K562 (cell line): ENCODE results near the gene CNOT1. TPM values are rescaled to one million over a fixed set of nuclear protein-coding genes. Genes with fewer than 3 reads are reported as not detected.

ENCODE experiments used
- ATAC-seq: fragments of 200-7000 bp; cut with Tn5 transposase; 3 replicates; pipeline ENCODE4 v1.9.1; 2020; ENCODE audit warnings: moderate library complexity
- BruUV-seq: library from RNA; stranded (reverse); fragments of 400-500 nt; replicated peaks from 2 replicates; lab custom pipeline; 2021; lab: Mats Ljungman, UMichigan
- CTCF ChIA-PET: fragments of 300-600 bp; formaldehyde crosslinking; extraction: SDS; loops from one replicate; lab custom pipeline; 2021; ENCODE audit warnings: low intra/inter-chr PET ratio; lab: Yijun Ruan, JAX
- POLR2A ChIA-PET: fragments of 300-600, 350-650 bp; sonication (Branson Sonifier 250); formaldehyde crosslinking; extraction: SDS; loops from one replicate; lab custom pipeline; 2021; ENCODE audit warnings: antibody characterized with exemption, inconsistent platforms; lab: Yijun Ruan, JAX
- DNase-seq, 4 experiments: peaks; one replicate each; pipeline versions ENCODE4 v3.0.0 to v3.0.0-alpha.2; 2011 to 2018; ENCODE audit warnings: low spot score in 3 of 4, mixed read lengths in 3 of 4; ENCODE audit errors: extremely low read depth in 1 of 4
- FAIRE-seq: peaks from 2 replicates; lab custom pipeline; 2011; peaks lifted over from hg19 to GRCh38; lab: Jason Lieb, UNC
- H2AFZ ChIP-seq: 2 replicates; pipeline ENCODE4 v1.6.0; 2011; ENCODE audit warnings: low read depth, low read length, control low read depth, inconsistent platforms
- H3K27ac ChIP-seq: fragments of 200-600 bp; 3 replicates; pipeline ENCODE4 v1.8.0; 2011; ENCODE audit warnings: low read depth, mild to moderate bottlenecking, control low read depth, inconsistent platforms, low read length, moderate library complexity, mixed read lengths; ENCODE audit errors: extremely low read depth
- H3K27me3 ChIP-seq, 2 experiments: fragments of 300-600 bp in 1 of 2; 2 replicates in 1 of 2; 3 replicates in 1 of 2; pipeline versions ENCODE4 v1.6.0 to v1.8.0; 2011; ENCODE audit warnings: inconsistent platforms in 2 of 2, low read length in 2 of 2, mild to moderate bottlenecking in 1 of 2, mixed read lengths in 1 of 2, moderate library complexity in 1 of 2; ENCODE audit not compliant: control insufficient read depth in 2 of 2, insufficient read depth in 2 of 2
- H3K36me3 ChIP-seq: fragments of 300-600 bp; 3 replicates; pipeline ENCODE4 v1.8.0; 2011; ENCODE audit warnings: mild to moderate bottlenecking, low read length, inconsistent platforms; ENCODE audit not compliant: control insufficient read depth, insufficient read depth
- H3K4me1 ChIP-seq, 2 experiments: fragments of 200-600 bp in 1 of 2; replicated peaks in 1 of 2; 2 replicates in 1 of 2; 3 replicates in 1 of 2; pipeline versions ENCODE4 v1.5.1 to v1.8.0; 2011; ENCODE audit warnings: inconsistent platforms in 2 of 2, low read length in 2 of 2, mild to moderate bottlenecking in 1 of 2, mixed read lengths in 1 of 2, moderate library complexity in 1 of 2; ENCODE audit not compliant: control insufficient read depth in 2 of 2, insufficient read depth in 2 of 2
- H3K4me2 ChIP-seq: 2 replicates; pipeline ENCODE4 v1.6.1; 2011; ENCODE audit warnings: low read length, control low read depth, inconsistent platforms, mixed read lengths; ENCODE audit not compliant: insufficient read depth
- H3K4me3 ChIP-seq: fragments of 200-600 bp; sonication (generic), shearing (Covaris generic); 2 replicates; pipeline ENCODE4 v1.5.1; 2016; ENCODE audit warnings: control low read depth, inconsistent platforms
- H3K79me2 ChIP-seq: fragments of 200-600 bp; 3 replicates; pipeline ENCODE4 v1.8.0; 2011; ENCODE audit warnings: low read length, inconsistent platforms; ENCODE audit not compliant: control insufficient read depth, insufficient read depth
- H3K9ac ChIP-seq, 2 experiments: 2 replicates each; pipeline versions ENCODE4 v1.6.0 to v1.6.1; 2011; ENCODE audit warnings: low read depth in 2 of 2, low read length in 2 of 2, control low read depth in 1 of 2, inconsistent platforms in 1 of 2, mild to moderate bottlenecking in 1 of 2, mixed read lengths in 1 of 2; ENCODE audit not compliant: insufficient read depth in 1 of 2
- H3K9me1 ChIP-seq: one replicate; pipeline ENCODE4 v1.6.0; 2011; ENCODE audit warnings: inconsistent platforms, mild to moderate bottlenecking, low read length, moderate library complexity; ENCODE audit not compliant: control insufficient read depth, insufficient read depth
- H3K9me3 ChIP-seq: replicated peaks from 2 replicates; pipeline ENCODE4 v1.5.1; 2011; ENCODE audit warnings: low read depth, low read length, inconsistent platforms; ENCODE audit not compliant: control insufficient read depth, insufficient read depth
- H4K20me1 ChIP-seq: replicated peaks from 2 replicates; pipeline ENCODE4 v1.6.1; 2011; ENCODE audit warnings: low read length, inconsistent platforms, mixed read lengths; ENCODE audit not compliant: control insufficient read depth, insufficient read depth
- BCL6 ChIP-seq: fragments of 250-450 bp; sonication (Bioruptor Pico); IDR thresholded peaks from 2 replicates; pipeline ENCODE4 v1.4.0; 2020
- HNRNPK ChIP-seq: fragments of 200-400 bp; formaldehyde crosslinking; IDR thresholded peaks from one replicate; pipeline ENCODE4 v1.6.1; 2018; ENCODE audit warnings: mild to moderate bottlenecking, low read depth, low read length; ENCODE audit not compliant: poor library complexity, severe bottlenecking
- HSF4 ChIP-seq: fragments of 250-450 bp; sonication (Bioruptor Pico); IDR thresholded peaks from 2 replicates; pipeline ENCODE4 v2.1.2; 2022; ENCODE audit warnings: mild to moderate bottlenecking, moderate library complexity, borderline replicate concordance
- IRF1 ChIP-seq: sonication (generic); formaldehyde crosslinking; IDR thresholded peaks from 2 replicates; pipeline ENCODE4 v1.8.0; 2022; ENCODE audit warnings: missing genetic modification reagents, mild to moderate bottlenecking, borderline replicate concordance
- NFRKB ChIP-seq: fragments of 450-650 bp; IDR thresholded peaks from 2 replicates; pipeline ENCODE4 v1.6.1; 2016; ENCODE audit warnings: low read depth
- WHSC1 ChIP-seq: IDR thresholded peaks from one replicate; pipeline ENCODE4 v1.6.1; 2012; ENCODE audit warnings: low read length, control low read depth, inconsistent platforms
- ZBTB7A ChIP-seq: IDR thresholded peaks from 2 replicates; pipeline ENCODE4 v1.6.1; 2011; ENCODE audit warnings: low read depth, mild to moderate bottlenecking, low read length, moderate library complexity, borderline replicate concordance; ENCODE audit not compliant: control insufficient read depth
- ZMIZ1 ChIP-seq, 2 experiments: fragments of 150-350 bp in 1 of 2; IDR thresholded peaks; 2 replicates each; pipeline ENCODE4 v1.6.1; 2012 to 2016; ENCODE audit warnings: low read depth in 2 of 2, low read length in 2 of 2, mild to moderate bottlenecking in 1 of 2, moderate library complexity in 1 of 2
- ZNF274 ChIP-seq: IDR thresholded peaks from 2 replicates; pipeline ENCODE4 v1.6.1; 2011; ENCODE audit warnings: low read depth, mild to moderate bottlenecking, low read length, moderate library complexity, borderline replicate concordance
- ZNF518B ChIP-seq: fragments of 250-450 bp; sonication (Bioruptor Pico); IDR thresholded peaks from 2 replicates; pipeline ENCODE4 v1.5.0; 2021; ENCODE audit warnings: mild to moderate bottlenecking, moderate library complexity
- WGBS: fragments of 100-300 bp; shearing (Covaris generic); methylation state at CpG from one replicate; pipeline ENCODE4 v1.1.6; 2016; ENCODE audit warnings: low coverage, mixed read lengths; ENCODE audit not compliant: insufficient coverage; ENCODE audit errors: missing lambda C conversion rate; 5-methylcytosine and 5-hydroxymethylcytosine counted together
- in situ Hi-C: fragments of 300-500 bp; cut with MboI; formaldehyde crosslinking; loops from 4 replicates; pipeline ENCODE4 v1.15.0; 2018; ENCODE audit warnings: inconsistent platforms, mixed read lengths
- intact Hi-C: fragments of 100-400 bp; cut with micrococcal nuclease; formaldehyde crosslinking; loops from 2 replicates; pipeline ENCODE4 v1.14.2; 2022
- polyA plus RNA-seq, 8 experiments: library from polyadenylated mRNA; depleted of rRNA in 4 of 8; stranded (reverse) in 5 of 8; unstranded in 3 of 8; fragments of >200 nt; fragmentation: Nextera tagmentation in 2 of 8; fragmentation: Illumina TruSeq in 1 of 8; extraction: Ambion mirVana in 2 of 8; extraction: Trizol in 1 of 8; gene quantifications; 2 replicates each; pipeline versions ENCODE4 v1.2.1 to v1.2.3, GENCODE V29; 2011 to 2014; ENCODE audit warnings: inconsistent platforms in 1 of 8, missing spikeins in 1 of 8
- total RNA-seq, 7 experiments: library from RNA; depleted of rRNA in 6 of 7; stranded (reverse); fragments of >200 nt in 6 of 7; fragmentation: Illumina TruSeq in 2 of 7; extraction: Trizol in 2 of 7; gene quantifications; 2 replicates each; pipeline versions ENCODE4 v1.2.1 to v1.2.3, GENCODE V29; 2011 to 2021; ENCODE audit warnings: low replicate concordance in 1 of 7

CNOT1 gene
- total and polyA plus RNA-seq, 9 of the 15 experiments (the other 6 are each of a cell fraction or from before 2014, with no cell fraction given): 110 to 270 (median 220) TPM

GRCh38 chr16:58533751-58534470, 95.7 kb downstream of the CNOT1 start (continued):
- TF ChIP-seq ZBTB7A (no peak), BCL6 (CRISPR knock-in tag) (no peak)
- TF ChIP-seq, all 486 proteins: peak for 0

- Histone ChIP-seq H3K4me2 (no peak overlapping the region), H3K4me1 (no peaks in the 10 kb centered on the region), H3K9ac (no peak overlapping the region), H3K36me3 (peaks cover 94% of the 10 kb centered on the region)
- no peak for FAIRE-seq
- BruUV-seq: no TSS peak
- no peak for TF ChIP-seq ZNF518B (CRISPR knock-in tag)
- no peak for TF ChIP-seq NFRKB
- no peak for TF ChIP-seq ZNF274
- TF ChIP-seq ZMIZ1 (IDR thresholded peaks at IDR 0.05; ENCODE audit: low read depth in 2 of 2, low read length in 2 of 2): no peak
- TF ChIP-seq HNRNPK: no peak
- no peak for TF ChIP-seq IRF1 (CRISPR knock-in tag)
- no peak for TF ChIP-seq HSF4 (CRISPR knock-in tag)
- TF ChIP-seq WHSC1: no peak
- TF ChIP-seq, all 486 proteins: peak for 0
- no peak overlapping the region for H3K27ac ChIP-seq
- H3K27me3 ChIP-seq: no peaks in the 10 kb centered on the region
- intact Hi-C loops: no loop called here
- ChIA-PET CTCF (no interaction called here), POLR2A (interaction anchor here (1.0 to 1.2 kb wide), 2 partner anchors 13 to 15 kb away, joined by 3 read pairs; no protein-coding TSS in a partner anchor)
- no peak overlapping the region for H3K4me3 ChIP-seq
- in situ Hi-C loops: no loop called here
- no peaks in the 10 kb centered on the region for H3K9me1 ChIP-seq
- ATAC-seq (no peak), DNase-seq (no peak)
- H2AFZ ChIP-seq: no peak overlapping the region
- no peaks in the 10 kb centered on the region for H4K20me1 ChIP-seq
- 0 out of 3 replicates have a peak, but pooled peaks cover 4% of the 10 kb centered on the region for H3K79me2 ChIP-seq
- WGBS: 87% methylated on average over 3 of the region's 3 CpGs
- no peaks in the 10 kb centered on the region for H3K9me3 ChIP-seq
Measured at GRCh38 chr16:58532414-58532813, 97.2 kb downstream of the CNOT1 start.
